Activated CD4-positive, alpha-beta T cell treated with anti-CD3 and anti-CD28 coated beads for 1 hour (primary cell): Measurements from ENCODE around the gene SNRK.
"Not testable (repeated sequence)": the region's sequence is repeated elsewhere in the genome, so short reads cannot be mapped to it uniquely, and the experiment has no call there.

ENCODE experiments used
- DNase-seq: peaks from one replicate; pipeline ENCODE4 v3.0.0-alpha.2; 2020

SNRK gene

DNA sequence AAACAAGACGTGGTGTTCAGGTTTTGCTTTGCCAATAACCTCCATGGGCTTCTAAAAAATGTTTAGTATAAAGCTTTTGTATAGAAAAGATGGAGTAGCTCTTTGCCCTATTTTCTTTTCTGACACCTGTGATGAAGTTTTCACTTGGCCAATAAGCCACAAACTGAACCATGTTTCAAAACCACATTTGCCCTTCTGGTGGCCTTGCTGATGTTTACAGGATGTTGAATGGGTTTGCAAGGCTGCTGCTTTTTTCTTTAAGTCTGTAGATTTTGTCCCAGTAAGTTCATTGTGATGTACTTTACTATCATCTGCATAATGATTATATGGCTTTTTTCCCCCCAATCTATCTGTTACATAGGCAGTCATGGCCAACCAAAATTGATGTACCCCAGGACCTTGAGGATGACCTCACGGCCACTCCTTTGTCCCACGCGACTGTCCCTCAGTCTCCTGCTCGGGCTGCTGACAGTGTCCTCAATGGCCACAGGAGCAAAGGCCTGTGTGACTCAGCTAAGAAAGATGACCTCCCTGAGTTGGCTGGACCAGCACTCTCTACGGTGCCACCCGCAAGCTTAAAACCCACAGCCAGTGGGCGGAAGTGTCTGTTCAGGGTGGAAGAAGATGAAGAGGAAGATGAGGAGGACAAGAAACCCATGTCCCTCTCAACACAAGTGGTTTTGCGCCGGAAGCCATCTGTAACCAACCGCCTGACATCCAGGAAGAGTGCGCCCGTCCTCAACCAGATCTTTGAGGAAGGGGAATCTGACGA, 60.8 kb downstream of the SNRK start:
- DNase-seq: no peak

DNA sequence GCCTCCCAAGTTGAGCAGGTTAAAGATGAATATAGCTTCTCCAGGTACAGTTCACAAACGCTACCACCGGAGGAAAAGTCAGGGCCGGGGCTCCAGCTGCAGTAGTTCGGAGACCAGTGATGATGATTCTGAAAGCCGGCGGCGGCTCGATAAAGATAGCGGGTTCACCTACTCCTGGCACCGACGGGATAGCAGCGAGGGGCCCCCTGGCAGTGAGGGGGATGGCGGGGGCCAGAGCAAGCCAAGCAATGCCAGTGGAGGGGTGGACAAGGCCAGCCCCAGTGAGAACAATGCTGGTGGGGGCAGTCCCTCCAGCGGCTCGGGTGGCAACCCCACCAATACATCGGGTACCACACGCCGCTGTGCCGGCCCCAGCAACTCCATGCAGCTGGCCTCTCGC, 61.4 kb downstream of the SNRK start:
- no peak for DNase-seq

DNA sequence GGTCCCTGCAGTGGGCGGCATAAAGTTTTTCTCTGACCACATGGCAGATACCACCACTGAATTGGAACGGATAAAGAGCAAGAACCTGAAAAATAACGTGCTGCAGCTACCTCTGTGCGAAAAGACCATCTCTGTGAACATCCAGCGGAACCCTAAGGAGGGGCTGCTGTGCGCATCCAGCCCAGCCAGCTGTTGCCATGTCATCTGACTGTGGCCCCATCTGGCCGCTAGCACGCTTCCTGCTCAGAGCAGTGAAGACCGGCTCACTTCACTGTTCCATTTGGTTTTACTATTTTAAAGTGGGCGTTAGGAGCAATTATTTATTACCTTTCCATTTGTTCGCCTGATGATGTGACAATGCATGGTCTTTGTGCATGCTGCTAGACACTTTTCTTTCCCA, 62.0 kb downstream of the SNRK start:
- DNase-seq: no peak

DNA sequence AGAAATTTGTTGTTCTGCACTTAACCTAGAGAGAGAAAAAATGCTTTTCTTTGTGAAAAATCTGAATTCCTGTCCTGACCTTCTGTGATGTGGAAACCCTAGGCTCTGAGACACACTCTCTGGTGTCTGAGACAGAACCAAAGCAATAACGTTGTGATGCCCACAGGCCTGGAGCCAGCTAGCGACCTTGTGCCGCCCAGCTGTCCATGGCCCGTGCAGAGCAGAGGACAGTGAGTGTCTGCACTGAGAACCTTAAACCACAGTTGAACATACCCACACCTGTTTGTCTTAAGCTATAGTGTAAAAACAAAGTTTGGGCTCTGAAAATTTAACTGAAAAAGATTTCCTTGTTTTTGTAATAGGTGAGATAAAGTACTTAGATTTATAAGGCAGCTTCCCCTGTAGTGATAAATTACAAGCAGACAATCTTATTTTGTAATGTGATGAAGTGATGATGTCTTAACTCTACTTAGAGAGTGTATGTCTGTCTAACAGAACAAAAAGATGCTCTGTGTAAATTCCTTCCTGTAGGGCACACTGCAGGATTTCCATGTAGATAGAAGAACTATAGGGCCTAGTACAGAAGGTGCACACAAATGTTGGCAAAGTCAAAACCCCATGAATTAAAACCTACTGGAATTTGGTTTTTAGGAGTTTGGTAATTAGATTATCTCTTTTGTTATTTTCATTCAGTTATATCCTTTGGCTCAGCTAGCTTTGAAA, 62.7 kb downstream of the SNRK start:
- no peak for DNase-seq

DNA sequence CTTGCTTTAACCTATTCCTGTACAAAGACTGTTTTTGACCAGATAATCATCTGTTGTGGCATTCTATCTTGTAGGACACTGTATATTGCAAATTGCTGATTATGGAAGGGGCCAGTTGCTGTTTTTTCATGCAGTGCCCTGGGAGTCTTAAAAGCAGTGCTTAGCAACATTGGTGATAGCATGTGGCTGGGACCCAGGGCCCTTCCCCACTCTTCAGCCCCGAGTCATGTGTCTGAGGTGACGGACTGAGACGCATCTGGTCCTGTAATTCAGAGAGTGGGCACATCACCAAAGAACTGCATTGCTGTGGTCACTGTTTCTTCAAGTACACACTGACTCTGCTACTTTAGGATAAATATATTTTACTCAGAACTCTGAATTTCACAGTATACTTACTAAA, 63.4 kb downstream of the SNRK start:
- DNase-seq: no peak

- DNase-seq: no peak
Observed at GRCh38 chr3:43353393-43353792, 67.1 kb downstream of the SNRK start.

DNA sequence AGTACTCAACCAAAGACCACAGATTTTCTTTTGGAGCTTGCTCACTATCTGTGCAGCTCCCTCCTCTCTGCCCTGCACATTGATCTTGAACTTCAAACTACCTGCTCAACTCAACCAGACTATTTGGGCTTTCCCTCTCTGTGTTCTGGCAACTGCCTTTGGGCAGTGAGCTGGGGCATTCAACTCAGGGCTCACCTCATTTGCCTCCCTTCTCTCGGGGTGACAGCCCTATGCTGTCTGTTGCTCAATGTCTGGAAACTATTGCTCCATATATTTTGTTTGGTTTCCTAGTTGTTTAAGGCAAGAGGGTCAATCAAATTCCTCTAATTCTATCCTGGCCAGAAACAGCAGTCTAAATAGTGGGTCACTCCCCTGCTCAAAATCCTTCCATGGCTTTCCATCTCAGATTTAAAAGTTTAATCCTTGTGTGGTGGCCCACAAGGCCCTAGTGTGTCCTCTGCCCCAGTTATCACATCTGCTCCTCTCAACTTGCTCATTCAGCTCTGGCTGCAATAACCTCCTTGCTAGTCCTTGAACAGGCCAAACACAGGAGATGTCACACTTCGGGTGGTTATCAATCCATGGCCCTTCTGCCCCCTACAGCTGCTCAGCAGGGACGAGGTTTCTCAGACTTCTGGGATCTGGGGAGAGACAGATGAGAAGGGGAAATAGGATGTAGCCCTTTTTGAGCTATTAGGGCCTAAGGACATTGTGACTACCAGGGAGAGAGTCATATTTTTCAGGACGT, 67.8 kb downstream of the SNRK start:
- DNase-seq: no peak

GRCh38 chr3:43356033-43356432, 69.7 kb downstream of the SNRK start:
- DNase-seq: not testable (repeated sequence)

DNA sequence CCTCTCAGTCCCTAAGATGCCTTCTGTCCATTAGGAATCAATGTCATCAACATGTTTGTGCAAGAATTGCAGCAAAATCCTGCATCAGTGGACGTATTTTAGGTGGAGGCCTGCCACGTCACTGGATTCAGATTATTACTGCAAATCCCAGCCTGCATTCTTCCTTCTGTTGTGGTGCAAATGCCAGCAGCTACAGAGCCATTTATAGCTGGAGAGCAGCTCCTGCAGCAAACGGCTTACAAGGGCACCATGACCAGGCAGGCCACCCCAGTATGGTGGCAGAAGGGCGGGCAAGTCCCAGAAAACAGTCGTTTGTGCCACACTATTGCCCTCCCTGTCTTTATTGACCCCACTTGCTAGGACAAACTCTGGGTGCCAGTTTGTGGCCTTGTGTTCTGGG, 74.7 kb downstream of the SNRK start:
- DNase-seq: no peak

GRCh38 chr3:43362183-43362582, 75.8 kb downstream of the SNRK start:
- DNase-seq: no peak

GRCh38 chr3:43362961-43363360, 76.6 kb downstream of the SNRK start:
- no peak for DNase-seq

GRCh38 chr3:43363621-43364266, 77.4 kb downstream of the SNRK start:
- DNase-seq: no peak

- no peak for DNase-seq
Observed at GRCh38 chr3:43364494-43364893, 78.2 kb downstream of the SNRK start.

DNA sequence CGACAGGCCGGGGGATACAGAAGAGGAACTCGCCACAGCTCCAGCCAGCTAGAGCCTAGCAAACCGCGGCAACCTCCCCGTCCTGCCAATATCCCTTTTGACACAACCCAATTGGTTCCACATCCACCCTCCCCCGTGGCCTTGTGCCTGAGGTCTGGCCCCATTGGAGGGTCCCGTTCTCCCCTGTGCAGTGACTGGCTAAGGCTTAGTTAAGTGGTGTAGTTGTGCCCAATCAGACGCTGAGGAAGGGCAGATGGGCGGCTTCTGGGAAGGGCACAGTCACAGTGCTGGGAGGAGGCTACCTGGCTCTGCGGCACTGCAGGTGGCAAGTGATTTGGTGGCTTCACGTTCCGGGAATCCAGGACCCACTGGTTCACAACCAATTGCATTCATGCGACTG, 78.6 kb downstream of the SNRK start:
- DNase-seq: no peak

DNA sequence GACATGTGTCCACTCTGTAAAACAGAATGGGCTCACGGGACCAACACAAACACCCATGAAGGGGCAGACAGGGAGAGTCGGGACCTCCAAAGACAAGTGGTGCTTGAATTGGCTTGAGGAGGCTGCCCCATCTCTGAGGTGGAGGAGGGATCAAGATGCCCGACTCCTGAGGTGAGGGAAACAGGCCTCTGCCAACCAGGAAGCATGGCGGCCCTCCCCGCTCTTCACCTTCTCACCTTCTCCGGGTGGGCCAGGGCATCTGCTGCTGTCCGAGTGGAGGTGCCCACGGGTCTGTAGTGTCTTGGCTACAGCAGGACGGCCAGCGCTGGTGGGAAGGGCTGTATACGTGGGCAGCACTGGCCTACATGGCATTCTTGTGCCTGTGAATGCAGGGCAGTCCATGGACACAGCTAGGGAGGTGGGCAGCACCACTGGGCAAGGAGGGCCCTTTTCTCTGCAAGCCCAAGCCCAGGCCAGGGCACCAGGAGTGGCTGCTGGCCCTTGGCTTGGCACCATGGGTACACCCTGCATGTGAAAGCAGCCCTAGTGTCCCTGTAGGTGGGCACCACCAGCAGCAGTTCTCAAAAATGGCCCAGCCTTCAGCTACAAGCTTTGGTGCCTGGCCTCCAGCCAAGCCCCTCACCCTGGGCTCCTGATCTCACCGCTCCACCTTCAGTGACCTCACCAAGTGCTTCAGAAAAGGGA, 79.4 kb downstream of the SNRK start:
- no peak for DNase-seq

- no peak for DNase-seq
Observed at GRCh38 chr3:43366481-43366880, 80.1 kb downstream of the SNRK start.

- no peak for DNase-seq
Observed at GRCh38 chr3:43366885-43367284, 80.5 kb downstream of the SNRK start.

DNA sequence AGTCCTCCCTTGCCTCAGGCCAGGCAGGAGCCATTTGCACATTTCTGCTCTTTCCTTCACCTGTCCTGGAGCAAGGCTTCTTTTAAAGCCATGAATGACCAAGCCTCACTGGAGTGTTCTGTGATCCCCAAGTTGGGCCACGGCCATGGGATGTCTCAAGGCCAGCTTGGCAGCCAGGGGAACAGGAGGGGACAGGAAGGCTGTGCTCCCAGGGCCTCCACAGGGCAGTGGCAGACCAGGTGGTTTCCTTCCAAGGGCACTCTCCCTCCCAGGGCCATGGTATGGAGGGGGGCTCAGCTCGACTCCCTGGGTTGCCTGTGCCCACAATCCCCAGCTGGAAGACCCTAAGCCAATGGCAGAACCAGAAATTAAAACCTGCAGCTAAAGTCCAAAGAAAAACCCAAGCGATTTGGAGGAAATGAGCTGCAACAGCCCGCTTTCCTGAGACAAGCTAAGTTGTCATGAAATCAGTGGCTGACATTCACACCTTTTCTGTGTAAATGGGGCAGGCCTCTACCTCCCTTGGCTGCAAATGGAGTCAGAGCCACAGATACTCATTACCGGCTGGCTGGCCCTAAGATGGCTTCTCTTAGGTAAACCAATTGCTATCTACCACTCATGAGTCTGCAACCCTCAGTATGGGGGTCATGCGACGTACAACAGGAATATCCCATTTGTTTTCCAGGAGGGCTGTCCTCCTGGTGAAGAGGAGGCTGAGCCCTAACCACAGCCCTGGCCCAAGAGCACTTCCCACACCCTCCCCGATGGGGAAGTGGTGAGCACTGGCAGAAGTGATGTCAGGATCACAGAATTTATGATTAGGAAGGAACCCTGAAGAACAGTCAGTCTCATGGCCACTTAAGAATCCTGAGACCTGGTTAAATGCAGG, 83.3 kb downstream of the SNRK start:
- DNase-seq: no peak

DNA sequence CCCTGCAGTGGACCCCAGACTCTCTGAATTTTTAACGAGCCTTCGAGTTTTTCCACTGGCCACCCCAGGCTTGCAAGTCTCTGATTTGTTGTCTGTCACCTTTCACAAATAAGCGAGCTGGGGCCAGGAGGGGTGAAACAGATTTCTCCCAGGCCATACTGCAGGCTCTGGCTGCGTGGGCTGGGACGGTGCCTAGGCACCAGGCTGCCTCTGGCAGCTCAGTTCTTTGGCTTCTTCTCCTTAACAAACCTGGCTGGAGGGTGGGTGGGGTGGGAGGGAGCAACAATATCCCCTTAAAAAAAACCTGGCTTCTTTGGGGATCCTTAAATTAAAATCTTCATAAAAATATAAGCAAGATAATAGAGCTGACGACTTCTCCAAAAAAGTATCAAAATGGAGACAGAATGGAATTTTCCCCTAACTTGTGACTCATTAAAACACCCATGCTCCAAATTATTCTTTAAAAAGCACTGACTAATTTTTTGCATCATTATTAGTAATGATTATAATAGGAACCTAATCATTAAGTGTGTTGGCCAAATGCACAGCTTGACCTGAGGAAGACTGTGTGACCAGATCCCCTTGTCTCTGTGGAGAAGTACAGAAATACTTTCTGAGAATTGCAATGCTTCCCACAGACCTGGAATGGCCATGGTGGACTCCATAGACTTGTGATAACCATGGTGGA, 84.1 kb downstream of the SNRK start:
- no peak for DNase-seq

DNA sequence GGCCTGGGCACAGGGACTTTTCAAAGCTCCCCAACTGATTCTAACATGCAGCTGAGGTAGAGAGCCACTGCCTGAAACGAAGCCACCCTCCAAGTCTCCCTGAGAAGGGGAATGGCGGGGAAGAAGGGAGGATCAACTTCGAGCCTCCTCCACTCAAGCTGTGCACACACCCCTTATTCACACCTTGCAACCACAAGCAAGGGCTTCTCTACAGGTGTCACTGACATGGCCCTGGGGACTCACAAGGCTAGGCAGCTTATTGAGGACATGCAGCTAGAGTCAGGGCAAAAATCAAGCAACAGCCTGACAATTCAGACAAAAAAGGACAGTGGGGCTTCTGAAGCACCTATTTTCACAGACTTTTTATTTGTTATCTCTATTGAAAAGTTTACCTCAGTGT, 85.2 kb downstream of the SNRK start:
- no peak for DNase-seq
